HG03066 (cell line): Measurements from ENCODE around the gene HSFX4.
"Not testable (repeated sequence)": the region's sequence is repeated elsewhere in the genome, so short reads cannot be mapped to it uniquely, and the experiment has no call there.

Source experiments
- ATAC-seq: cut with Tn5 transposase; IDR thresholded peaks from one replicate; pipeline ENCODE4 v1.9.1; 2021; ENCODE audit warnings: low read depth; ENCODE audit not compliant: unreplicated experiment

Gene HSFX4

GRCh38 chrX:149929400-149929799 lies at the start of gene HSFX4:
TSS of gene HSFX4 (plus strand) at chrX:149929573. CDS start at chrX:149929645, 72 bp downstream.
- not testable (repeated sequence) for ATAC-seq

GRCh38 chrX:149881081-149881711 lies 48.2 kb upstream of the HSFX4 start, which contains the start of gene MAGEA8:
TSS of gene MAGEA8 (plus strand) at chrX:149881183. CDS start at chrX:149884273, 3,090 bp downstream.
- no peak for ATAC-seq

- not testable (repeated sequence) for ATAC-seq
Observed at GRCh38 chrX:149890828-149891227, 38.5 kb upstream of the HSFX4 start.

- ATAC-seq: no peak
Observed at GRCh38 chrX:149898554-149898953, 30.8 kb upstream of the HSFX4 start.

GRCh38 chrX:149903889-149904748 lies 25.3 kb upstream of the HSFX4 start:
- ATAC-seq: peak; percentile 87

GRCh38 chrX:149908308-149908707 lies 21.1 kb upstream of the HSFX4 start:
- ATAC-seq: peak; percentile 48

GRCh38 chrX:149908727-149909126 lies 20.6 kb upstream of the HSFX4 start:
- no peak for ATAC-seq

- ATAC-seq: no peak
Observed at GRCh38 chrX:149909324-149910177, 19.8 kb upstream of the HSFX4 start.

- no peak for ATAC-seq
Observed at GRCh38 chrX:149910178-149910695, 19.1 kb upstream of the HSFX4 start.

GRCh38 chrX:149916745-149917392 lies 12.5 kb upstream of the HSFX4 start:
- ATAC-seq: no peak

- not testable (repeated sequence) for ATAC-seq
Observed at GRCh38 chrX:149923836-149924235, 5.5 kb upstream of the HSFX4 start.

GRCh38 chrX:149924434-149924833 lies 4.9 kb upstream of the HSFX4 start:
- not testable (repeated sequence) for ATAC-seq

- not testable (repeated sequence) for ATAC-seq
Observed at GRCh38 chrX:149927245-149927963, 2.0 kb upstream of the HSFX4 start.

- ATAC-seq: not testable (repeated sequence)
Observed at GRCh38 chrX:149927964-149928258, 1.5 kb upstream of the HSFX4 start.

- ATAC-seq: not testable (repeated sequence)
Observed at GRCh38 chrX:149928635-149929034, 738 bp upstream of the HSFX4 start.

- ATAC-seq: not testable (repeated sequence)
Observed at GRCh38 chrX:149931355-149931754, 2.0 kb downstream of the HSFX4 start.

- not testable (repeated sequence) for ATAC-seq
Observed at GRCh38 chrX:149932150-149932549, 2.8 kb downstream of the HSFX4 start.

- not testable (repeated sequence) for ATAC-seq
Observed at GRCh38 chrX:149932970-149933369, 3.6 kb downstream of the HSFX4 start.

- not testable (repeated sequence) for ATAC-seq
Observed at GRCh38 chrX:149933547-149933946, 4.2 kb downstream of the HSFX4 start.
